Limb (tissue), 2 donors: ENCODE data around the gene RNF214.
"Not testable (repeated sequence)": the region's sequence is repeated elsewhere in the genome, so short reads cannot be mapped to it uniquely, and the experiment has no call there.

ENCODE experiments used
- DNase-seq, 2 donors: peaks; one replicate each; pipeline ENCODE4 v3.0.0-alpha.2; 2016; ENCODE audit errors: extremely low spot score in 2 of 2

RNF214 gene

GRCh38 chr11:117232092-117232878 is at the start of gene RNF214:
Gene RNF214 (plus strand): TSS chr11:117232671. CDS start chr11:117234273, 1,602 bp downstream.
- peak; percentile 88 to 91 for DNase-seq

GRCh38 chr11:117183178-117183577 is 49.3 kb upstream of the RNF214 start:
- not testable (repeated sequence) for DNase-seq

DNA sequence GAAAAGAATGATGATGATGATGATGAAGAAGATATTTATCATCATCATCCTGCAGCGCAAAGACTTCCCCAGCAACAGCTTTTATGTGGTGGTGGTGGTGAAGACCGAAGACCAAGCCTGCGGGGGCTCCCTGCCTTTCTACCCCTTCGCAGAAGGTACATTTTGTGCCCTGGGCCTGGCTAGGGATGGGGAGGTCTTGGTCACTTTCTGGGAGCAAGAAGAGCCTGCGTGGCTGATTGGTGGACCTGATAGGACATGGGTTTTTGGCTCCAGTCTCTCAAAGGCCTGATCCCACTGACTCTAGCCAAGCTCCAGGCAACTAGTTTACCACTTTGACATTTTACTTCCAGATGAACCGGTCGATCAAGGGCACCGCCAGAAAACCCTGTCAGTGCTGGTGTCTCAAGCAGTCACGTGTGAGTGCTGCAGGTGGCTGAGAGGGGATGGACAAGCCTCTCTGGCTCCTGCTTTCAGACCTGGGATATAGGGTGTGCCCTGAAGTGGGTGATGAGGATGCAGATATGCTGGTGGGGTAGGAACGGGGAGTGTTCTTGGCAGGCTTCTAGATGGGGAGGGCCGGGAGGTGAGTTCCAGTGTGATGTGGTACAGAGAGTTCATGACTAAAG is 48.6 kb upstream of the RNF214 start:
- peak in 1 of 2 donors; percentile 23 for DNase-seq

DNA sequence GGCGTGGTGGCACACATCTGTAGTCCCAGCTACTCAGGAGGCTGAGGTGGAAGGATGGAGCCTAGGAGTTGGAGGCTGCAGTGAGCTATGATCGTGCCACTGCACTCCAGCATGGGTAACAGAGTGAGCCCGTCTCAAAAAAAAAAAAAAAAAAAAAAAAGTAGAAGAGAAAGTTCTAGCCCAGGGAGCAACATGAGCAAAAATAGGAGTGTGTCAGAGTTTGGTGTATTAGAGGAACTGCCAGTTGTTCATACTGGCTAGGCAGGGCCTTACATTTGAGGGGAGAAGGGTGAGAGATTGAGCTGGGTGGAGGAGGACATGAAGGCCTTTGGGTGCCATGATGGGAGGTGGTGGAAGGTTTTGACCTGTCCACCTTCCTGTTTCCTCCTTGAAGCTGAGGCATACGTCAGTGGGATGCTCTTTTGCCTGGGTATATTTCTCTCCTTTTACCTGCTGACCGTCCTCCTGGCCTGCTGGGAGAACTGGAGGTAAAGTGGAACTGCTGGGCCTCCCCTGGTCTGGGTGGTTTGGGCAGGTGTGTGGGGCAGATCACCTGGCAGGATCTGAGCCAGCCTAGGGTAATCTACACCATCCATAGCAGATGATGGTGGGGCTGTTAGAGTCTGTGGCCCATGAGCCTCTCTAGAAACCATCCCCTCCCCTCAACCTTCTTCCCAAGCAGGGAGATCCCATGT is 46.6 kb upstream of the RNF214 start:
- DNase-seq = no peak

- DNase-seq = no peak
Observed at GRCh38 chr11:117186431-117186761, 46.1 kb upstream of the RNF214 start.

- DNase-seq = no peak
Observed at GRCh38 chr11:117187007-117187406, 45.5 kb upstream of the RNF214 start.

DNA sequence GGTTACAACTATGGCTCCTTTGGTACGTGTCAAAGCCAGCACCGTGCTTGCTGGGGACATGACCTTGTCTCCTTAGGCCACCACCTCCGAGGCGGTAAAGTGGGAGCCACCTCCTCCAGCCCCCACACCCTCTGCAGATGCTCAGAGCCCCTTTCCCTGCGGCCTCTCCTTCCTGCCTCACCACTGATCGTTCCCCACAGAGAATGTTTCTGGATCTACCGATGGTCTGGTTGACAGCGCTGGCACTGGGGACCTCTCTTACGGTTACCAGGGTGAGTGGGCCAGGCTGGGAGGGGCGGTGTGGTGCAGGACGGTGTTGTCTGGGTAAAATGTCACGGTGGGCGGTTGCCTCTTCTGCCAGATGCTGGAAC is 45.1 kb upstream of the RNF214 start:
- DNase-seq = no peak

DNA sequence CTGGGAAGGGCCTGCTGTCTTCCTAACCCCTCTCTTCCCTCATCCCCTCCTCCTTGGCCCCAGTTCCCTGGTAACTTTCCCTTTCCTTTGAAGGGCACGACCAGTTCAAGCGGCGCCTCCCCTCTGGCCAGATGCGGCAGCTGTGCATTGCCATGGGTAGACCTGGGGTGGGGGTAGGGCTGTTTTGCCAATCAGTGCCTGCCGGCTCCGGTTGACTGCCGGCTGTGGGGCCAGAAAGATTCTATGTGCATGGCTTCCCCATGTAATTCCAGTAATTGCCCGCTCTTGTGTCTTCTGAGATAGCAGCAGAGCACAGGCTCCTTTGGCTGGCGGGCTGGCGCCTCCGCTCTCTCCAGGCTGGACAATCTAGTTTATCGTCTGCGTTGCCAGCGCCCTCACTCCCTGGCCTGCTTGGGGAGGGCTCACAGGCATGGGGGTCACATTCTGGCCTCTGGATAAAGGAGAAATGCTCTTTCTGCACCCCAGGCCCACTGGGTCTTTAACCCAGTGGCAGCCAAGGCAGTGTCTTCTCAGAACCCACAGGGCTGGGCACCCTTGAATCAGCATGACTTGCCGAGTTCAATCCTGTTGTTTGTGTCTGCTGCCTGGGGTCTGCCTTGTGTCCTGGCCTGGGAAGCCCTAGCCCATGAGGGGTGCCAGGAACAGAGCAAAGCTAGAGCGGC is 44.5 kb upstream of the RNF214 start:
- DNase-seq = no peak

DNA sequence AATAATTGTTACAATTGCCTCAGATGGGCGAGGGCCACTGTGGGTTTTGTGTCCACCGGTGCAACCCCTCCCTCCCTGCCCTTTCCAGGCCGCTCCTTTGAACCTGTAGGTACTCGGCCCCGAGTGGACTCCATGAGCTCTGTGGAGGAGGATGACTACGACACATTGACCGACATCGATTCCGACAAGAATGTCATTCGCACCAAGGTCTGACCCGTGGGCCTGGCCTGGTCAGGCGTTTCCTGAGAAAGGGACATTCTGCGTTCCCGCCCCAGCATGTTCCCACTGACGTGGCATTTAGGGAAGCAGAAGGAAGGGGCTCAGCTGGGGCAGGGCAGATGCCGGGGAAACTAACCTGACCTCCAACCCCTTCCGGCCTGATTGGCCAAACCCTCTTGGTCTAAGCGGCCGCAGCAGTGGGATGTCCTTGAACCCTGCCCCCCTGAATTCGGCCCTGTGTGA is 43.8 kb upstream of the RNF214 start:
- no peak for DNase-seq

DNA sequence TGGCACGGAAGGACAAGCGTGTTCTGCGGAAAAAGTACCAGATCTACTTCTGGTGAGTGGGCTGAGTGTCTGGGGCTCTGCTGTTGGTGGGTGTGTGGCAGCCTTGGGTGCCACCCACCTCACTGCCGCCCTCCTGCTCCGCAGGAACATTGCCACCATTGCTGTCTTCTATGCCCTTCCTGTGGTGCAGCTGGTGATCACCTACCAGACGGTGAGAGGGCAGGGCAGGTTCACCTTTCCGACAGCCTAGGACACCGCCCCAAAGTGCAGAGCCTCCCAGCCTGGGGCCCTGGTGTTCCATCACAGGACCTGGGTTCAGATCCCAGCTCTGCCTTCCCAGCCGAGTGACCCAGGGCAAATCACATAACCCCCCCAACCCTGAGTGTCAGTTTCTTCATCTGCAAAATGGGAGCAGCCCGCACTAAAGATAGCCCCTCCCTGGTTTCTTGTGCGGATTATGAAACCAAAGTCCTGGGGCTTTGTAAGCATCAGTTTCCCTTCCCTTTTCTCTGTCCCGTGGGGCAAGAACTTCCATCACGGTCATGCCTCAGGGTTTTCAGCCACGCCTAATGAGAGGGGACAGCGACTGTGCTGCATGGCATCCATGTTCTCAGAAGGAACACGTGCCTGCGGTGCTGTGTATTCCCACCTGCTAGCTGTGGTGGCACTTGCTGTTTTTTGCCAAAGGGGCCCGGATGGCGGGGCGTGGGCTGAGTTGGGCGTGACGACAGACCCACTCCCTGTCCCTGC is 43.1 kb upstream of the RNF214 start:
- DNase-seq = no peak

- no peak for DNase-seq
Observed at GRCh38 chr11:117189941-117190544, 42.4 kb upstream of the RNF214 start.

DNA sequence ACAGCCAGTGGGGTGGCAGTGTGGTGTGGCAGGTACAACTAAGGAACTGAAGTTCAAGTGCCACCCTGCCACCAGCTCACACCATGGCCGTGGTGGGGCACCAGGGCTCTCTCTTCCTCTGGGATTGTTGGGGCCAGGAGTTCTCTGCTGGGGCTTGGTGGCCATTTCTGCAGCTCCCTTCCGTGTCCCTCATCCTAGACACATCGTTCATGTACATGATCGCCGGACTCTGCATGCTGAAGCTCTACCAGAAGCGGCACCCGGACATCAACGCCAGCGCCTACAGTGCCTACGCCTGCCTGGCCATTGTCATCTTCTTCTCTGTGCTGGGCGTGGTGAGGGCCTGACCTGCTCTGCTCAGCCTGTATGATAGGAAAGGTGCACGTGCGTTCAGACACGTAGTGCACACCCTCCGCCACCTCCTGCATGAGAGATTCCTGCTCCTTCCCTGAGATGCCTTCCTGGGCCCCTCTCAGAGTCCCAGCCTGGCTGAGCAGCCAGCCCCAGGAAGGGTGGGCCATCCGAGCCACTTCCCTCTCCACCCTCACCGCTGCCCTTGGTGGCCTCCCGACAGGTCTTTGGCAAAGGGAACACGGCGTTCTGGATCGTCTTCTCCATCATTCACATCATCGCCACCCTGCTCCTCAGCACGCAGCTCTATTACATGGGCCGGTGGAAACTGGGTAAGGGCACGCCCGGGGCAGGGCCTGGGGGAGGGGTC is 40.6 kb upstream of the RNF214 start:
- DNase-seq = no peak

DNA sequence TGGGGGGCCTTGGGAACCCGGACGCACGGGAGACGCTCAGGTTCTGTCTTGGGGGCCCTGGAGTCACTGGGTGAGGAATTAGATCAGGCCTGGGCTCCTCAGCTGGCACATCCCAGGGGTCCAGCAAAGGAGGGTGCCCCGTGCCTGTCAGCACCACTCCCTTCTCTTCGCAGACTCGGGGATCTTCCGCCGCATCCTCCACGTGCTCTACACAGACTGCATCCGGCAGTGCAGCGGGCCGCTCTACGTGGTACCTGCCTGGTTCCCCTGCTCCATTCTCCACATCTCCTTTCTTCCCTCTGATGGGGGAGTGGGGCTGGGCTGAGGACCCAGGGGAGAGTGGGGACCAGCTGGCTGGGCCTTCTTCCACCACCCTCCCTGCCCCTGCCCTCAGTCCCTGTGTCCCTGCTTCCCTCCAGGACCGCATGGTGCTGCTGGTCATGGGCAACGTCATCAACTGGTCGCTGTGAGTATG is 40.0 kb upstream of the RNF214 start:
- DNase-seq = peak in 1 of 2 donors; percentile 21

DNA sequence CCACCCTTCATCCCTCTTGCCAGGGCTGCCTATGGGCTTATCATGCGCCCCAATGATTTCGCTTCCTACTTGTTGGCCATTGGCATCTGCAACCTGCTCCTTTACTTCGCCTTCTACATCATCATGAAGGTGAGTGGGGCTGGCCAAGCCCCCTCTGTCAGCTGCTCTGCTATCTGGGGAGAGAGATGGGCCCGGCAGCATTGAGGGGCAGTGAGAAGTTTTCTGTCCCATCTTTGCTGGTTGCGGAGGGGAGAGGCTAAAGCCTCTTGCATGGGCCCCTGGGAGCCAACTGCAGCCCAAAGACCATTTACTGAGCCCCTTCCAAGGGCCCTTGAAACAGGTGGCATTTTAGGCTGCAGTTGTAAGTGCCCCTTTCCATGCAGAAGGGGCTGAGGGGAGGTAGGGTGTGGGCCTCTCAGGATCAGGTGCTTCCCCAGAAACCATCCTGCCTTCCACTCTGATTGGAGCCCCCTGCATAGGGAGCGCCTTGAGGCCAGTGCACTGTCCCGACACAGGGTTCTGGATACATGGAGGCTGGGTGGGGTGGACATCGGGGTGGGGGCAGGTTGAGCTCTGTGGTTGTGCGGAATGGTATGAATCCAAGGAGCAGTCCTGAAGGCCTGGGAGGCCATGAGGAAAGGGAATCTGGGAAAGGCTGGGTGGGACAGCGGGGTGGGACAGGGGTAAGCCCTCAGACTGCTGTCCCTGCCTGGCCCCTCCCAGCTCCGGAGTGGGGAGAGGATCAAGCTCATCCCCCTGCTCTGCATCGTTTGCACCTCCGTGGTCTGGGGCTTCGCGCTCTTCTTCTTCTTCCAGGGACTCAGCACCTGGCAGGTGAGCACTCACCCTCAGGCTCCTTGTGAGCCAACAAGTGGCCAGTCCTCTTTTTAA is 39.1 kb upstream of the RNF214 start:
- no peak for DNase-seq

DNA sequence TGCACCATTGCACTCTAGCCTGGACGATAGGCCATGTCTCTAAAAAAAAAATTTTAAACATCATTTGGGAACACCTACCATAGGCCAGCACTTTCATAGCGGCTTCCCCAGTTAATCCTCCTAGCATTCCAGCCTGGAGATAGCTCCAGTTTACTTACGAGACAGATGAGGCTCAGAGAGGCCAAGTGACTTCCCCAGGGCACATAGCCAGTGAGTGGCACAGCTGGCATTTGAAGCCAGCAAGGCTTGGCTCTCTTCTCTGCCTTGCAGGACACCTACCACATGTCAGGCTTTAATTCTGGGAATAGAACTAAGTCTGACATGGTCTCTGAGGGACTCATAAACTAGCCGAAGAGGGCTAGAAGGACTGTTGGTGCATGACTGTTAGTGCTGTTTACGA is 38.2 kb upstream of the RNF214 start:
- DNase-seq = no peak

DNA sequence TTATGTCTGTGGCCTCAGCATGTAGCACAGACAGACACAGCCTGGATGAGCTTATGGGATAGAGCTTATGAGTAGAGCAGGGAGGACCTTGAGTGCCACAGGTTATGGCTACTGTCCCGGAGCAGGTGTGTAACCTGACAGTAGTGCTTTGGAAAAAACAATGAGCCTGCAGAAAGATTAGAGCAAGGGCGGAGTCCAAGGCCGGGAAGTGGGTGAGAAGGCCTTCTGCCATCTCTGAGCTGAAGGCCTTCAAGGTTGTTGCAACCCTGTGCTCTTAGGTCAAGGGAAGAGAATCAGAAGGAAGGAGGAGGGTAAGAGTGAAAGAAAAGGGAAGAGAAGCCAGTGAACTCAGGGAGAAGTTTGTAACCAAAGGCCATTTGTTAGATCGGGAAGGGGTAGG is 37.2 kb upstream of the RNF214 start:
- DNase-seq = no peak

- no peak for DNase-seq
Observed at GRCh38 chr11:117195761-117196160, 36.7 kb upstream of the RNF214 start.

GRCh38 chr11:117197006-117197405 is 35.5 kb upstream of the RNF214 start:
- no peak for DNase-seq
